ENCODE results near the gene PCDHB9.
"Not testable (repeated sequence)": the region's sequence is repeated elsewhere in the genome, so short reads cannot be mapped to it uniquely, and the experiment has no call there.

The PCDHB9 gene

DNA sequence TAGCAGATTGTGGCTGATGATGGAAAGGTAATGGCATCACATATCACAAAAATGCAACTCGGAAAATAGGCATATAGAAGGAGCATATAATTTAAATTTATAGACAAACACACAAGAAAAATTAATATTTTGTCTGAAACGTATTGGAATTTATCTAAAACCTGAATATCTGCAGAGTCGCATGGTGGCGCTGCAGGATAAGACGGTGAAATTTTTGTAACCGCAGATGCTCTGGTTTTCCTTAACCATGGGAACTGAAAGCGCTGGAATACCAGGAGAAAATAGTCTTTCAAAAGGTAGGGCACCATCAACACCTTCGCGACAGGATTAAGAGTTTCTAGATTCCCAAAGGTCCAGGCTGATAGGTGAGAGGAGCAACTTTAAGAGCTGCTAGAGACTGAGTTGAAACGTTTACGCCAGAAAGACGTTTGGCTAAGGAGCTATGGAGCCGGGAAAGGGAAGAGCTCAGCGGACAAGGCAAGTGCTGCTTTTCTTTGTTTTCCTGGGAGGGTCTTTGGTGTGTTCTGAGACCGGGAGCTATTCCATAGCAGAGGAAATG, 47.2 kb downstream of the PCDHB9 start:
- in situ Hi-C loops (cut with MboI; ENCODE audit: low sequenced_read_pairs), result no loop called here

DNA sequence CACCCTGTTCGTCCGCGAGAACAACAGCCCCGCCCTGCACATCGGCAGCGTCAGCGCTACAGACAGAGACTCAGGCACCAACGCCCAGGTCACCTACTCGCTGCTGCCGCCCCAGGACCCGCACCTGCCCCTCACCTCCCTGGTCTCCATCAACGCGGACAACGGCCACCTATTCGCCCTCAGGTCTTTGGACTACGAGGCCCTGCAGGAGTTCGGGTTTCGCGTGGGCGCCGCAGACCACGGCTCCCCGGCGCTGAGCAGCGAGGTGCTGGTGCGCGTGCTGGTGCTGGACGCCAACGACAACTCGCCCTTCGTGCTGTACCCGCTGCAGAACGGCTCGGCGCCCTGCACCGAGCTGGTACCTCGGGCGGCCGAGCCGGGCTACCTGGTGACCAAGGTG, 49.0 kb downstream of the PCDHB9 start:
- in situ Hi-C loops (cut with MboI; ENCODE audit: low sequenced_read_pairs), result not testable (repeated sequence)

DNA sequence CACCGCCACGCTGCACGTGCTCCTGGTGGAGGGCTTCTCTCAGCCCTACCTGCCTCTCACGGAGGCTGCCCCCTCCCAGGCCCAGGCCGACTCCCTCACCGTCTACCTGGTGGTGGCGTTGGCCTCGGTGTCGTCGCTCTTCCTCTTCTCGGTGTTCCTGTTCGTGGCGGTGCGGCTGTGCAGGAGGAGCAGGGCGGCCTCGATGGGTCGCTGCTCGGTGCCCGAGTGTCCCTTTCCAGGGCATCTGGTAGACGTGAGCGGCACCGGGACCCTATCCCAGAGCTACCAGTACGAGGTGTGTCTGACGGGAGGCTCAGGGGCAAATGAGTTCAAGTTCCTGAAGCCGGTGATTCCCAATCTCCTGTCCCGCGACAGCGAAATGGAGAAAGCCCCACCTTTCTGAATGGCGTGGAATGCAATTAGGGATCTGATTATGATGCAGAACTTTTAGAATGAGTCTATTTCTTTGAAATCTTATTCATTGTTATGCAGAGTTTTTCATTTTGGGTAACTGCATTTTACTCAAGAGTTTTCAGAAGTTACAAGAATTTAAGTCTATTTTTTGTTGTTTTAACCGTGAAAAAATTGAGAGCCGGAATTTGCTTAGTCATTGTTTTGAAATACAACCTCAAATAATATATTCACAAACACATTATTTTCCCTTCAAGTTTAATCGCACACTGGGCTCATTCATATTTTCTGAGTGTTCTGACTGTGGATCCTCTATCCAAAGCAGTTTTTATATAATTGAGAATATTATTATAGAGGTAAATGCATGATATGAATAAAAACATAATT, 49.8 kb downstream of the PCDHB9 start:
- in situ Hi-C loops (cut with MboI; ENCODE audit: low sequenced_read_pairs), result no loop called here

Data from HL-60/S4 treated with phorbol 12-myristate 13-acetate at 8.2 ng/mL for 4 days and 3 days (cell line).